ENCODE data around the gene HSPB8.

Gene HSPB8

GRCh38 chr12:119145367-119145766 lies 33.4 kb upstream of the HSPB8 start:
- no peak overlapping the region for H3K4me3 ChIP-seq (ENCODE audit: low read depth, low read length)
- no peak for TF ChIP-seq CTCF (IDR thresholded peaks at IDR 0.05; ENCODE audit: borderline replicate concordance, insufficient read depth, low read depth, low read length)

- H3K4me3 ChIP-seq (ENCODE audit: low read depth, low read length) = no peak overlapping the region
- no peak for TF ChIP-seq CTCF (IDR thresholded peaks at IDR 0.05; ENCODE audit: borderline replicate concordance, insufficient read depth, low read depth, low read length)
Observed at GRCh38 chr12:119147847-119148448, 30.8 kb upstream of the HSPB8 start.

GRCh38 chr12:119149270-119149669 lies 29.5 kb upstream of the HSPB8 start:
- TF ChIP-seq CTCF (IDR thresholded peaks at IDR 0.05; ENCODE audit: borderline replicate concordance, insufficient read depth, low read depth, low read length) = no peak
- H3K4me3 ChIP-seq (ENCODE audit: low read depth, low read length) = no peak overlapping the region

- no peak for TF ChIP-seq CTCF (IDR thresholded peaks at IDR 0.05; ENCODE audit: borderline replicate concordance, insufficient read depth, low read depth, low read length)
- no peak overlapping the region for H3K4me3 ChIP-seq (ENCODE audit: low read depth, low read length)
Observed at GRCh38 chr12:119151445-119152026, 27.2 kb upstream of the HSPB8 start.

GRCh38 chr12:119153477-119154434 lies 25.0 kb upstream of the HSPB8 start:
- H3K4me3 ChIP-seq (ENCODE audit: low read depth, low read length) = no peak overlapping the region
- no peak for TF ChIP-seq CTCF (IDR thresholded peaks at IDR 0.05; ENCODE audit: borderline replicate concordance, insufficient read depth, low read depth, low read length)

GRCh38 chr12:119154435-119154818 lies 24.3 kb upstream of the HSPB8 start:
- TF ChIP-seq CTCF (IDR thresholded peaks at IDR 0.05; ENCODE audit: borderline replicate concordance, insufficient read depth, low read depth, low read length) = no peak
- no peak overlapping the region for H3K4me3 ChIP-seq (ENCODE audit: low read depth, low read length)
